Lower lobe of right lung (tissue), 2 donors: ENCODE data around the gene RTBDN. TPM values are rescaled to one million over a fixed set of nuclear protein-coding genes. Genes with fewer than 3 reads are reported as not detected.

Experiments used
- ATAC-seq, 2 donors: fragments of 200-7000 bp; cut with Tn5 transposase; one replicate each; pipeline ENCODE4 v1.9.1; 2020 to 2022; ENCODE audit warnings: mild to moderate bottlenecking in 2 of 2, moderate library complexity in 2 of 2
- DNase-seq: peaks from one replicate; pipeline ENCODE4 v3.0.0-alpha.2; 2020
- H3K27ac ChIP-seq: fragments of 200-600 bp; one replicate; pipeline ENCODE4 v1.8.0; 2022
- H3K27me3 ChIP-seq: fragments of 200-600 bp; one replicate; pipeline ENCODE4 v1.8.0; 2022; ENCODE audit warnings: low read depth
- H3K36me3 ChIP-seq: fragments of 200-600 bp; one replicate; pipeline ENCODE4 v1.8.0; 2022; ENCODE audit warnings: mild to moderate bottlenecking
- H3K4me1 ChIP-seq: fragments of 200-600 bp; one replicate; pipeline ENCODE4 v1.8.0; 2022
- H3K4me3 ChIP-seq: fragments of 200-600 bp; one replicate; pipeline ENCODE4 v1.8.0; 2022; ENCODE audit warnings: mild to moderate bottlenecking
- H3K9me3 ChIP-seq: fragments of 200-600 bp; one replicate; pipeline ENCODE4 v1.8.0; 2022
- CTCF ChIP-seq: fragments of 200-600 bp; IDR thresholded peaks from one replicate; pipeline ENCODE4 v1.8.0; 2022; ENCODE audit warnings: antibody characterized with exemption, mild to moderate bottlenecking
- intact Hi-C: fragments of 100-400 bp; cut with DNase I; formaldehyde crosslinking; loops from one replicate; pipeline ENCODE4 v1.11.0; 2022
- total RNA-seq: library from RNA; stranded (reverse); fragmentation: NEBNext Ultra II Directional; extraction: Animal tissue kit (Norgen Biotek cat#: 25700); gene quantifications from one replicate; pipeline ENCODE4 v1.2.1, GENCODE V29; 2021
- donor health status: DM: no; HTN: yes; CAD: no; lungs with severe emphysema.

RTBDN gene
- total RNA-seq, 1 donor from 2014 or later, result not detected

GRCh38 chr19:12815088-12815487 lies 19.3 kb downstream of the RTBDN start:
- no peaks in the 10 kb centered on the region for H3K9me3 ChIP-seq
- no peaks in the 10 kb centered on the region for H3K27me3 ChIP-seq
- H3K36me3 ChIP-seq, result peaks cover 5% of the 10 kb centered on the region
- no peak for TF ChIP-seq CTCF
- DNase-seq (no peak), ATAC-seq (no peak)
- H3K4me1 ChIP-seq, result no peaks in the 10 kb centered on the region
- intact Hi-C loops, result no loop called here
- no peak overlapping the region for H3K27ac ChIP-seq
- H3K4me3 ChIP-seq, result no peak overlapping the region

GRCh38 chr19:12806242-12807081 lies 27.9 kb downstream of the RTBDN start, which contains the start of gene RNASEH2A:
TSS of gene RNASEH2A (plus strand) at chr19:12806584. CDS start at chr19:12806674, 90 bp downstream.
- Histone ChIP-seq H3K9me3 (no peaks in the 10 kb centered on the region), H3K4me1 (peaks cover 22% of the 10 kb centered on the region), H3K27ac (peak within 1 kb of the TSS; percentile 79), H3K36me3 (no peaks in the 10 kb centered on the region), H3K4me3 (peak within 1 kb of the TSS; percentile 78), H3K27me3 (no peaks in the 10 kb centered on the region)
- intact Hi-C loops, result no loop called here
- peak; percentile 94 for DNase-seq
- no peak for TF ChIP-seq CTCF
- peak; percentile 93 to 95 for ATAC-seq

- no peak overlapping the region for H3K4me3 ChIP-seq
- no peaks in the 10 kb centered on the region for H3K9me3 ChIP-seq
- intact Hi-C loops, result no loop called here
- no peaks in the 10 kb centered on the region for H3K27me3 ChIP-seq
- peaks cover 15% of the 10 kb centered on the region for H3K36me3 ChIP-seq
- TF ChIP-seq CTCF, result no peak
- peaks cover 36% of the 10 kb centered on the region for H3K4me1 ChIP-seq
- no peak overlapping the region for H3K27ac ChIP-seq
- DNase-seq (no peak), ATAC-seq (no peak)
These were observed 30.3 kb downstream of the RTBDN start for GRCh38 chr19:12804051-12804450.

- Histone ChIP-seq H3K4me1 (peaks cover 34% of the 10 kb centered on the region), H3K27me3 (no peaks in the 10 kb centered on the region), H3K27ac (peak overlapping the region; percentile 77), H3K9me3 (no peaks in the 10 kb centered on the region), H3K36me3 (peaks cover 19% of the 10 kb centered on the region), H3K4me3 (peak overlapping the region; percentile 96)
- TF ChIP-seq CTCF, result no peak
- DNase-seq, result no peak
- intact Hi-C loops, result no loop called here
- ATAC-seq, result no peak
These were observed 31.9 kb downstream of the RTBDN start for GRCh38 chr19:12802267-12803106.

- TF ChIP-seq CTCF, result no peak
- no peaks in the 10 kb centered on the region for H3K9me3 ChIP-seq
- no peaks in the 10 kb centered on the region for H3K27me3 ChIP-seq
- H3K4me3 ChIP-seq, result peak within 1 kb of the TSS; percentile 96
- H3K27ac ChIP-seq, result peak within 1 kb of the TSS; percentile 77
- H3K4me1 ChIP-seq, result peaks cover 26% of the 10 kb centered on the region
- DNase-seq, result peak; percentile 87
- intact Hi-C loops, result no loop called here
- peak; percentile 91 for ATAC-seq
- H3K36me3 ChIP-seq, result peaks cover 23% of the 10 kb centered on the region
These were observed 32.7 kb downstream of the RTBDN start, which contains the start of the genes PRDX2 and THSD8 for GRCh38 chr19:12801466-12802266. TSS of gene PRDX2 (minus strand) at chr19:12801800. CDS start at chr19:12801261, 539 bp downstream. TSS of gene THSD8 (plus strand) at chr19:12802069. CDS start at chr19:12802072, 3 bp downstream.
